GM21381 (cell line): ENCODE measurements around the gene NOXO1.
"Not testable (repeated sequence)": the region's sequence is repeated elsewhere in the genome, so short reads cannot be mapped to it uniquely, and the experiment has no call there.

Experiments used
- ATAC-seq: cut with Tn5 transposase; IDR thresholded peaks from one replicate; pipeline ENCODE4 v1.9.1; 2021; ENCODE audit warnings: mild to moderate bottlenecking, moderate library complexity; ENCODE audit not compliant: unreplicated experiment

The NOXO1 gene

GRCh38 chr16:1963806-1964505, 17.3 kb downstream of the NOXO1 start:
- ATAC-seq = peak; percentile 3

GRCh38 chr16:1962161-1963153, 18.8 kb downstream of the NOXO1 start:
- not testable (repeated sequence) for ATAC-seq

GRCh38 chr16:1961651-1962067, 19.6 kb downstream of the NOXO1 start:
- no peak for ATAC-seq

- ATAC-seq = no peak
Observed at GRCh38 chr16:1960665-1961630, 20.3 kb downstream of the NOXO1 start.

- peak; percentile 71 for ATAC-seq
Observed at GRCh38 chr16:1959269-1960039, 21.8 kb downstream of the NOXO1 start, which contains the start of gene NDUFB10. NDUFB10 (plus strand) TSS chr16:1959538; CDS start chr16:1959625, 87 bp downstream.

- ATAC-seq = peak; percentile 3
Observed at GRCh38 chr16:1958715-1959268, 22.5 kb downstream of the NOXO1 start.

- not testable (repeated sequence) for ATAC-seq
Observed at GRCh38 chr16:1958143-1958491, 23.2 kb downstream of the NOXO1 start.

GRCh38 chr16:1957434-1958142, 23.7 kb downstream of the NOXO1 start:
- ATAC-seq = not testable (repeated sequence)

- ATAC-seq = no peak
Observed at GRCh38 chr16:1953734-1954133, 27.5 kb downstream of the NOXO1 start.

GRCh38 chr16:1950559-1950958, 30.7 kb downstream of the NOXO1 start:
- no peak for ATAC-seq

GRCh38 chr16:1950047-1950446, 31.2 kb downstream of the NOXO1 start:
- ATAC-seq = no peak

GRCh38 chr16:1949507-1949906, 31.8 kb downstream of the NOXO1 start:
- no peak for ATAC-seq

GRCh38 chr16:1947369-1947670, 33.9 kb downstream of the NOXO1 start:
- no peak for ATAC-seq

- no peak for ATAC-seq
Observed at GRCh38 chr16:1946495-1947368, 34.5 kb downstream of the NOXO1 start.

GRCh38 chr16:1945559-1946391, 35.5 kb downstream of the NOXO1 start:
- no peak for ATAC-seq

GRCh38 chr16:1944612-1945199, 36.6 kb downstream of the NOXO1 start:
- ATAC-seq = no peak
